T-cell (primary cell): ENCODE data around the gene VTA1. TPM values are rescaled to one million over a fixed set of nuclear protein-coding genes. Genes with fewer than 3 reads are reported as not detected.

Experiments used
- ATAC-seq, 4 experiments: fragments of 200-7000 bp in 3 of 4; fragments of 150-1000 bp in 1 of 4; cut with Tn5 transposase; replicated peaks in 1 of 4; 1 replicate in 3 of 4; 2 replicates in 1 of 4; pipeline ENCODE4 v1.10.0; 2021; ENCODE audit warnings: moderate library complexity in 3 of 4, mild to moderate bottlenecking in 2 of 4, moderate number of reproducible peaks in 1 of 4
- CTCF ChIA-PET, 2 donors: fragments of 300-600 bp; sonication (Branson Sonifier 250); formaldehyde crosslinking; loops; one replicate each; lab custom pipeline; 2022; ENCODE audit warnings: antibody characterized with exemption in 2 of 2; lab: Charles Lee
- POLR2A ChIA-PET, 2 donors: fragments of 300-600 bp; sonication (Branson Sonifier 250); formaldehyde crosslinking; loops; one replicate each; lab custom pipeline; 2022; ENCODE audit warnings: antibody characterized with exemption in 2 of 2; lab: Charles Lee
- DNase-seq, 35 experiments: peaks; one replicate each; pipeline versions ENCODE4 v3.0.0 to v3.0.0-alpha.2; 2013 to 2023
- H3K27ac ChIP-seq: one replicate; pipeline ENCODE4 v1.5.1; 2013; ENCODE audit warnings: low read length
- H3K27me3 ChIP-seq, 2 experiments: replicated peaks in 1 of 2; 1 replicate in 1 of 2; 2 replicates in 1 of 2; pipeline versions ENCODE4 v1.6.1 to v1.7.0; 2013; ENCODE audit warnings: low read length in 1 of 2, mixed read lengths in 1 of 2; ENCODE audit not compliant: control insufficient read depth in 2 of 2, insufficient read depth in 2 of 2; ENCODE audit errors: extremely low read depth in 1 of 2
- H3K36me3 ChIP-seq, 2 donors: 1 replicate in 1 of 2; 2 replicates in 1 of 2; pipeline versions ENCODE4 v1.6.1 to v1.7.0; 2013; ENCODE audit warnings: low read length in 1 of 2; ENCODE audit not compliant: control insufficient read depth in 2 of 2, insufficient read depth in 1 of 2; ENCODE audit errors: extremely low read depth in 1 of 2
- H3K4me1 ChIP-seq, 2 experiments: 1 replicate in 1 of 2; 2 replicates in 1 of 2; pipeline versions ENCODE4 v1.6.1 to v1.7.0; 2013; ENCODE audit warnings: low read length in 2 of 2, mixed read lengths in 1 of 2; ENCODE audit not compliant: insufficient read depth in 2 of 2, control insufficient read depth in 1 of 2; ENCODE audit errors: extremely low read depth in 1 of 2
- H3K4me3 ChIP-seq, 2 donors: 1 replicate in 1 of 2; 2 replicates in 1 of 2; pipeline versions ENCODE4 v1.5.1 to v1.7.0; 2013; ENCODE audit warnings: mild to moderate bottlenecking in 2 of 2, low read length in 1 of 2, moderate library complexity in 1 of 2; ENCODE audit not compliant: control insufficient read depth in 1 of 2; ENCODE audit errors: extremely low read depth in 1 of 2
- H3K9me3 ChIP-seq: 2 replicates; pipeline ENCODE4 v1.7.0; 2013
- H3K27ac Mint-ChIP-seq, 2 donors: one replicate each; pipeline ENCODE4 v1.8.0; 2020 to 2021; ENCODE audit warnings: mild to moderate bottlenecking in 2 of 2, mixed read lengths in 2 of 2
- H3K27me3 Mint-ChIP-seq, 2 donors: one replicate each; pipeline ENCODE4 v1.8.0; 2021 to 2022; ENCODE audit warnings: mixed read lengths in 2 of 2
- H3K36me3 Mint-ChIP-seq: one replicate; pipeline ENCODE4 v1.8.0; 2021; ENCODE audit warnings: mixed read lengths
- H3K4me1 Mint-ChIP-seq, 3 donors: one replicate each; pipeline ENCODE4 v1.8.0; 2020 to 2022; ENCODE audit warnings: mixed read lengths in 3 of 3, mild to moderate bottlenecking in 1 of 3
- H3K4me3 Mint-ChIP-seq, 3 donors: one replicate each; pipeline ENCODE4 v1.8.0; 2020 to 2022; ENCODE audit warnings: mild to moderate bottlenecking in 3 of 3, mixed read lengths in 3 of 3, moderate library complexity in 3 of 3
- H3K9me3 Mint-ChIP-seq, 3 donors: one replicate each; pipeline ENCODE4 v1.8.0; 2020 to 2022; ENCODE audit warnings: mixed read lengths in 3 of 3
- WGBS: methylation state at CpG from one replicate; pipeline ENCODE4 v1.1.5; 2013; ENCODE audit warnings: missing lambda C conversion rate; ENCODE audit not compliant: insufficient coverage; 5-methylcytosine and 5-hydroxymethylcytosine counted together
- total RNA-seq, 35 experiments: library from RNA in 6 of 35; stranded (reverse) in 6 of 35; fragments of 120-200 nt in 1 of 35; gene quantifications; one replicate each; pipeline versions ENCODE4 v1.2.1 to v1.2.4 and lab custom pipeline; 2013 to 2026

VTA1 gene
- total RNA-seq, 5 donors from 2014 or later (not counting 1 experiment from before 2014, with no cell fraction given) = 19.2 to 31.5 (median 29.0) TPM

DNA sequence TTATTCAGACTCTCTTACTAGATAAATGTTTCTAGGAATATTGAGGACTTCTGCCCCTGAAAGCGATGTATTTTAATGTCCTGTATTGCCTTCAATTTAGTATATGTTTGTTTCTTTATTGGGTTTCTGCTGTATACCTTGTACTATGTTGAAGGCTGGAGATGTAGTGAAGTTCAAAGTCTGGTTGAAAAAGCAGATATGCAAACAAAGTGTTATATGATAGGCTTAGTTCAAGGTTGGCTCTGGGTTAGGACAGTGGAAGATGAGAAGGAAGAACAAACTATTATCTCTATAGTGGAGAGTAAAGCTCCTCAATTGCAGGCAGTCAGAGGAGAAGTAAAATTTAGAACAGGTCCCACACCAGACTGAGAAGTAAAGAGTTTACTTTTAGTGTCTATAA lies 118.4 kb downstream of the VTA1 start:
- H3K4me1 Mint-ChIP-seq = no peaks in the 10 kb centered on the region
- no peak overlapping the region for H3K4me3 ChIP-seq
- H3K27me3 ChIP-seq = no peaks in the 10 kb centered on the region
- no peaks in the 10 kb centered on the region for H3K9me3 ChIP-seq
- peaks cover 7 to 9% of the 10 kb centered on the region in 2 donors for H3K27me3 Mint-ChIP-seq
- no peaks in the 10 kb centered on the region for H3K36me3 ChIP-seq
- no peak overlapping the region for H3K27ac ChIP-seq
- CTCF ChIA-PET = interaction anchor here in 1 of 2 donors (0.5 kb wide), 1 partner anchor 155 kb away, joined by 6 read pairs; no protein-coding TSS in a partner anchor
- ATAC-seq = no peak
- H3K9me3 Mint-ChIP-seq = no peaks in the 10 kb centered on the region
- no peak overlapping the region for H3K4me3 Mint-ChIP-seq
- H3K27ac Mint-ChIP-seq = no peak overlapping the region
- WGBS = no CpG with 5 or more reads among the region's 1 CpG
- no peaks in the 10 kb centered on the region for H3K36me3 Mint-ChIP-seq
- POLR2A ChIA-PET = no interaction called here
- no peak for DNase-seq
- no peaks in the 10 kb centered on the region for H3K4me1 ChIP-seq

- POLR2A ChIA-PET = no interaction called here
- CTCF ChIA-PET = interaction anchor here in 1 of 2 donors (0.5 kb wide), 2 partner anchors 155 to 299 kb away, joined by 3 to 6 read pairs; no protein-coding TSS in a partner anchor
These were observed 119.0 kb downstream of the VTA1 start for GRCh38 chr6:142266060-142266459.

DNA sequence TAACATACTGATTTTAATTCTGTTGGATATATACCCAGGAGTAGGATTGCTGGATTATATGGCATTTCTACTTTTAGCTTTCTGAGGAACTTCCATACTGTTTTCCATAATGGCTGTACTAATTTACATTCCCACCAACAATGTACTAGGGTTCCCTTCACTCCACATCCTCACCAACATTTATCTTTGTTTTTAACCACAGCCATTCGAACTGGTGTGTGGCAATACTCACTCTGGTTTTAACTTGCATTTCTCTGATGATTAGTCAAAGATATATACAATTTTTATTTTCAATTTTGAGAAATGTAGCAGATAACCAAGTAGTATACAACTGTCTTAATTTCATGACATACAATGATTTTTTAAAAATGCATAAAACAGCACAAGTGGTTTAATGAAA lies 124.4 kb downstream of the VTA1 start:
- Histone ChIP-seq H3K4me3 (no peak overlapping the region), H3K36me3 (no peaks in the 10 kb centered on the region), H3K27me3 (peaks cover 0 to 8% of the 10 kb centered on the region in 2 experiments), H3K9me3 (no peaks in the 10 kb centered on the region), H3K27ac (no peak overlapping the region), H3K4me1 (no peaks in the 10 kb centered on the region)
- ATAC-seq (no peak), DNase-seq (no peak)
- Mint-ChIP-seq H3K9me3 (no peaks in the 10 kb centered on the region), H3K4me3 (no peak overlapping the region), H3K4me1 (no peaks in the 10 kb centered on the region), H3K27ac (no peak overlapping the region), H3K27me3 (peaks cover 13 to 19% of the 10 kb centered on the region in 2 donors), H3K36me3 (no peaks in the 10 kb centered on the region)
- POLR2A ChIA-PET = no interaction called here
- WGBS = no CpG with 5 or more reads among the region's 1 CpG
- CTCF ChIA-PET = no interaction called here

More at GRCh38 chr6:142266060-142266459, 119.0 kb downstream of the VTA1 start:
- 100% methylated on average over 1 of the region's 4 CpGs for WGBS
- H3K27me3 Mint-ChIP-seq = peaks cover 7% of the 10 kb centered on the region in 2 donors
- no peak for ATAC-seq
- no peaks in the 10 kb centered on the region for H3K36me3 Mint-ChIP-seq
- H3K27ac Mint-ChIP-seq = no peak overlapping the region
- no peaks in the 10 kb centered on the region for H3K4me1 Mint-ChIP-seq
- no peak overlapping the region for H3K4me3 Mint-ChIP-seq
- Histone ChIP-seq H3K27ac (no peak overlapping the region), H3K4me1 (no peaks in the 10 kb centered on the region), H3K9me3 (no peaks in the 10 kb centered on the region), H3K27me3 (no peaks in the 10 kb centered on the region), H3K4me3 (no peak overlapping the region), H3K36me3 (no peaks in the 10 kb centered on the region)
- H3K9me3 Mint-ChIP-seq = no peaks in the 10 kb centered on the region
- no peak for DNase-seq

Other genes starting within 250 kb of the VTA1 start
- not detected for gene GJE1, start 14.3 kb upstream of the VTA1 start, total RNA-seq
- not detected for gene NMBR, start 141 bp upstream of the VTA1 start, total RNA-seq
- under 1 TPM; 0.51 to 0.89 (median 0.61) TPM for gene ADGRG6, start 154.7 kb downstream of the VTA1 start, total RNA-seq